Activated CD8-positive, alpha-beta memory T cell treated with anti-CD3 and anti-CD28 coated beads, Interleukin-2, amount 10 ng/mL, durations not matched to agents 7 days and 5 days (primary cell): Measurements from ENCODE around the gene COL1A2. TPM values are rescaled to one million over a fixed set of nuclear protein-coding genes. Genes with fewer than 3 reads are reported as not detected.

Experiments used
- ATAC-seq: fragments of 150-1000 bp; cut with Tn5 transposase; one replicate; pipeline ENCODE4 v1.10.0; 2021; ENCODE audit warnings: moderate library complexity
- CTCF ChIA-PET: fragments of 350-600 bp; sonication (Branson Sonifier 250); formaldehyde crosslinking; loops from one replicate; lab custom pipeline; 2021; ENCODE audit warnings: antibody characterized with exemption; lab: Charles Lee
- DNase-seq: peaks from one replicate; pipeline ENCODE4 v3.0.0-alpha.2; 2020
- H3K27ac Mint-ChIP-seq: one replicate; pipeline ENCODE4 v1.8.0; 2021; ENCODE audit warnings: mild to moderate bottlenecking, mixed read lengths
- H3K27me3 Mint-ChIP-seq: one replicate; pipeline ENCODE4 v1.8.0; 2021; ENCODE audit warnings: mixed read lengths
- H3K36me3 Mint-ChIP-seq: one replicate; pipeline ENCODE4 v1.8.0; 2021; ENCODE audit warnings: mild to moderate bottlenecking, mixed read lengths
- H3K4me1 Mint-ChIP-seq: one replicate; pipeline ENCODE4 v1.8.0; 2021; ENCODE audit warnings: mixed read lengths
- H3K4me3 Mint-ChIP-seq: one replicate; pipeline ENCODE4 v1.8.0; 2021; ENCODE audit warnings: mild to moderate bottlenecking, moderate library complexity, mixed read lengths
- H3K9me3 Mint-ChIP-seq: one replicate; pipeline ENCODE4 v1.8.0; 2022; ENCODE audit warnings: low read depth, mixed read lengths
- total RNA-seq, 2 experiments: library from RNA; stranded (reverse); gene quantifications; one replicate each; pipeline ENCODE4 v1.2.3, GENCODE V29; 2021

The COL1A2 gene
- total RNA-seq, 2 experiments from 2014 or later, result 0.50 to 1.6 TPM

DNA sequence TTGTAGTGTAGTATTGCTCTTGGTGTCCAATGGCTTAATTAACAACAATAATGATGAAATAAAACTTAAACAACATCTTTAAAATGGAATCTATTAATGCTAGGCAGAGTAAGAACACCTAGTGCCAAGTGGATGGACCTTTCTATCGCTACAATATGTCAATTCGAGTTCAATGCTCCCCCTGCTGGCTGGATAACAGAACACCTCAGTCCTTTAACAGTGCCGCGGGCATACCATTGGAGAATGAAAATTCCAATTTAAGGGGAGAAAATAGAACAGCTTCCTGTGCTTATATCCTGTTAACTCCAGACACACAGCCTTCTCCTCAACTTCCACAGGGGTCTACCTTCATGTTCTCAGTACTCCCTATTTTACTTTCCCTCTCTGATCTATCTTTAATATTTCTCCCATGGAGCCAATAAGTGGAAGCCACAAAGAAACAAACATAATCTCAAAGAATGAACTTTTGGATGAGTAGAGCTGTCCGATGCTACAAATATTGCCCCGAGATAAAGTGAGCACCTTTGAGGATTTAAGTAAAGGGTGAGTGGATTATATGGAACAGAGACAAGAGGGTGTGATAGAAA, 41.4 kb downstream of the COL1A2 start:
- CTCF ChIA-PET, result interaction anchor here (1.2 to 2.0 kb wide), 2 partner anchors 9 to 811 kb away, joined by 4 to 8 read pairs; no protein-coding TSS in a partner anchor
- no peaks in the 10 kb centered on the region for H3K36me3 Mint-ChIP-seq
- H3K27me3 Mint-ChIP-seq, result peaks cover 23% of the 10 kb centered on the region
- ATAC-seq, result peak; percentile 70
- peak; percentile 55 for DNase-seq
- no peaks in the 10 kb centered on the region for H3K9me3 Mint-ChIP-seq
- no peaks in the 10 kb centered on the region for H3K4me1 Mint-ChIP-seq
- no peak overlapping the region for H3K27ac Mint-ChIP-seq
- no peak overlapping the region for H3K4me3 Mint-ChIP-seq

- no peaks in the 10 kb centered on the region for H3K36me3 Mint-ChIP-seq
- no peak for ATAC-seq
- no peaks in the 10 kb centered on the region for H3K4me1 Mint-ChIP-seq
- CTCF ChIA-PET, result interaction anchor here (0.9 to 2.0 kb wide), 3 partner anchors 8 to 1040 kb away, joined by 3 to 8 read pairs (median 3); no protein-coding TSS in a partner anchor
- H3K27me3 Mint-ChIP-seq, result peaks cover 26% of the 10 kb centered on the region
- H3K4me3 Mint-ChIP-seq, result no peak overlapping the region
- no peak for DNase-seq
- no peak overlapping the region for H3K27ac Mint-ChIP-seq
- H3K9me3 Mint-ChIP-seq, result no peaks in the 10 kb centered on the region
Measured at GRCh38 chr7:94436700-94437099, 42.0 kb downstream of the COL1A2 start.

- CTCF ChIA-PET, result interaction anchor here (1.4 kb wide), 1 partner anchor 10 kb away, joined by 5 read pairs; no protein-coding TSS in a partner anchor
- ATAC-seq, result no peak
- Mint-ChIP-seq H3K36me3 (no peaks in the 10 kb centered on the region), H3K4me1 (no peaks in the 10 kb centered on the region), H3K27ac (no peak overlapping the region), H3K27me3 (peaks cover 33% of the 10 kb centered on the region), H3K9me3 (no peaks in the 10 kb centered on the region), H3K4me3 (no peak overlapping the region)
- DNase-seq, result no peak
Measured at GRCh38 chr7:94439893-94440381, 45.2 kb downstream of the COL1A2 start.

GRCh38 chr7:94440451-94441039, 45.9 kb downstream of the COL1A2 start:
- DNase-seq, result no peak
- no peak overlapping the region for H3K4me3 Mint-ChIP-seq

DNA sequence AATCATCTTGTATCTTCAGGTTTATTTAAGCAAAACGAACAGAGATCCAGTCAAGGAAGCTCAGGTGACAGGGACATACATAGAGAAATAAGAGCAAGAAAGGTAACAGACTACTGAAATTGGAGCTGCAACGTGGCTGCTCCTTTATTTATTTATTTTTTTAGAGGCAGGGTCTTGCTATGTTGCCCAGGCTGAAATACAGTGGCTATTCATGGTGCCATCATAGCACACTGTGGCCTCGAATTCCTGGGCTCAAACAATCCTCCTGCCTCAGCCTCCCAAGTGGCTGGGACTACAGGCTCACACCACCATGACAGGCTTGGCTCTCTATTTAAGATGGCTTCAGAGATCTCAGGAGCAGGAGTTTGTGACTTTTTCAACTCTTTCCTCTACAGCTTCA, 46.4 kb downstream of the COL1A2 start:
- H3K4me3 Mint-ChIP-seq, result no peak overlapping the region
- no peak for ATAC-seq
- CTCF ChIA-PET, result interaction anchor here (1.4 kb wide), 1 partner anchor 8 kb away, joined by 5 read pairs; no protein-coding TSS in a partner anchor

More at GRCh38 chr7:94440451-94441039, 45.9 kb downstream of the COL1A2 start:
- no peak for ATAC-seq
- Mint-ChIP-seq H3K27ac (no peak overlapping the region), H3K4me1 (no peaks in the 10 kb centered on the region), H3K9me3 (no peaks in the 10 kb centered on the region), H3K36me3 (no peaks in the 10 kb centered on the region), H3K27me3 (peaks cover 33% of the 10 kb centered on the region)
- CTCF ChIA-PET, result interaction anchor here (1.4 kb wide), 1 partner anchor 9 kb away, joined by 5 read pairs; no protein-coding TSS in a partner anchor

GRCh38 chr7:94442639-94443038, 47.9 kb downstream of the COL1A2 start:
- Mint-ChIP-seq H3K27me3 (peaks cover 32% of the 10 kb centered on the region), H3K4me3 (no peak overlapping the region), H3K27ac (no peak overlapping the region), H3K4me1 (no peaks in the 10 kb centered on the region), H3K9me3 (no peaks in the 10 kb centered on the region), H3K36me3 (no peaks in the 10 kb centered on the region)
- DNase-seq, result no peak
- no peak for ATAC-seq
- CTCF ChIA-PET, result interaction anchor here (1.0 to 1.5 kb wide), 3 partner anchors 8 to 9 kb away, joined by 3 to 4 read pairs (median 3); no protein-coding TSS in a partner anchor

More for the DNA sequence above, 46.4 kb downstream of the COL1A2 start:
- H3K4me1 Mint-ChIP-seq, result no peaks in the 10 kb centered on the region
- peaks cover 36% of the 10 kb centered on the region for H3K27me3 Mint-ChIP-seq
- no peak for DNase-seq
- H3K36me3 Mint-ChIP-seq, result no peaks in the 10 kb centered on the region
- H3K9me3 Mint-ChIP-seq, result no peaks in the 10 kb centered on the region
- H3K27ac Mint-ChIP-seq, result no peak overlapping the region

- H3K4me3 Mint-ChIP-seq, result no peak overlapping the region
- H3K27me3 Mint-ChIP-seq, result peaks cover 24% of the 10 kb centered on the region
- no peaks in the 10 kb centered on the region for H3K36me3 Mint-ChIP-seq
- H3K27ac Mint-ChIP-seq, result no peak overlapping the region
- CTCF ChIA-PET, result interaction anchor here (1.8 kb wide), 1 partner anchor 9 kb away, joined by 8 read pairs; no protein-coding TSS in a partner anchor
- DNase-seq (no peak), ATAC-seq (no peak)
- H3K9me3 Mint-ChIP-seq, result no peaks in the 10 kb centered on the region
- no peaks in the 10 kb centered on the region for H3K4me1 Mint-ChIP-seq
Measured at GRCh38 chr7:94444813-94445212, 50.1 kb downstream of the COL1A2 start.

DNA sequence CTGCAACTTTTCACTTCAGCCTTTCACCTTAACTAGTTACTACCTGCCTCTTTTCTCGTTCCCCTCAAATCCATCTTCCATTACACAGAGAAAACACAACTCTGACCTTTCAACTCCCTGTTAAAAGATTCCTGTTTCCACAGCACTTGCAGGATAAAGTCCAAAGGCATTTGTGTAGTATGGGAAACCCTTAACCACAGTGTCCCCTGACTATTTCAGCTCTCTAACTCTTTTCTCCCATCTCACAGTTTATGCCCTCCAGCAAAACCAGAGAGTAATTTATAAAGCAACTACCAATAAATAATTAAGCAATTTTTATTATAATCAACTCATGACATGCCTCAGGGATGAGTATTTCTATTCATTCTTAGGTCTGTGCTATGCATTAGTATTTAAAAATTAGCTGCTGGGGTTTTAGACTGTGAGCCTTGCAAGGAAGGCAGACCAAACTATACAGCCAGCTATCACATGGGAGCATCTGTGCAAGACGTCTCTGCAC, 51.0 kb downstream of the COL1A2 start:
- Mint-ChIP-seq H3K9me3 (no peaks in the 10 kb centered on the region), H3K27ac (no peak overlapping the region), H3K4me3 (no peak overlapping the region), H3K27me3 (peaks cover 25% of the 10 kb centered on the region), H3K4me1 (no peaks in the 10 kb centered on the region), H3K36me3 (no peaks in the 10 kb centered on the region)
- DNase-seq, result no peak
- CTCF ChIA-PET, result interaction anchor here (1.8 kb wide), 1 partner anchor 10 kb away, joined by 8 read pairs; no protein-coding TSS in a partner anchor
- ATAC-seq, result no peak

DNA sequence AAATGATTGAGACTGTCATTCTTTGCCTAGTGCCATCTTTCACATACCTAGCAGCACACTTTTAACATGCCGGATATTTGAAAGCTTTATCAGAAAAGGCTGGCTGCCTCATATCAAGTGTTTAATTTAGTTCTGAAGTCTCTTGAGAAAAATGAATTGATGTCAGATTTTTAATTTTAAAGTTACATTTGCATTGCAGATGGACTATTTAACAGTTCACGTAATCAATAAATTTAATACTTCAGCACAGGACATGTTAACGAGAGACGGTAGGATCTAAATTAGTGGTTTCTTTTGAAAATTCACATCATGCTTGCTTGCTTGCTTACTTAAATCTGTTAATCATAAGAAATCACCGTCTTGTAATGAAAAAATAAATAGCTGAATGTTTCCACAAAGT, 51.6 kb downstream of the COL1A2 start:
- Mint-ChIP-seq H3K36me3 (no peaks in the 10 kb centered on the region), H3K4me3 (no peak overlapping the region), H3K4me1 (no peaks in the 10 kb centered on the region), H3K27ac (no peak overlapping the region), H3K9me3 (no peaks in the 10 kb centered on the region), H3K27me3 (peaks cover 28% of the 10 kb centered on the region)
- ATAC-seq, result no peak
- no peak for DNase-seq
- CTCF ChIA-PET, result no interaction called here

GRCh38 chr7:94449151-94449725, 54.5 kb downstream of the COL1A2 start:
- ATAC-seq (no peak), DNase-seq (no peak)
- Mint-ChIP-seq H3K27me3 (peaks cover 29% of the 10 kb centered on the region), H3K27ac (no peak overlapping the region), H3K9me3 (no peaks in the 10 kb centered on the region), H3K4me3 (no peak overlapping the region), H3K4me1 (no peaks in the 10 kb centered on the region), H3K36me3 (no peaks in the 10 kb centered on the region)
- CTCF ChIA-PET, result interaction anchor here (0.7 to 4.0 kb wide), 9 partner anchors 9 to 1238 kb away, joined by 3 to 19 read pairs (median 4); partner anchors contain the start of gene SGCE

- DNase-seq (no peak), ATAC-seq (no peak)
- peaks cover 24% of the 10 kb centered on the region for H3K27me3 Mint-ChIP-seq
- no peaks in the 10 kb centered on the region for H3K4me1 Mint-ChIP-seq
- no peak overlapping the region for H3K4me3 Mint-ChIP-seq
- H3K36me3 Mint-ChIP-seq, result no peaks in the 10 kb centered on the region
- no peaks in the 10 kb centered on the region for H3K9me3 Mint-ChIP-seq
- no peak overlapping the region for H3K27ac Mint-ChIP-seq
- CTCF ChIA-PET, result interaction anchor here (1.0 to 4.0 kb wide), 6 partner anchors 10 to 1237 kb away, joined by 3 to 19 read pairs (median 6); partner anchors contain the start of gene SGCE
Measured at GRCh38 chr7:94450044-94450697, 55.5 kb downstream of the COL1A2 start.

- Mint-ChIP-seq H3K27me3 (peaks cover 15% of the 10 kb centered on the region), H3K9me3 (no peaks in the 10 kb centered on the region), H3K4me1 (no peaks in the 10 kb centered on the region), H3K36me3 (no peaks in the 10 kb centered on the region), H3K4me3 (no peak overlapping the region), H3K27ac (no peak overlapping the region)
- CTCF ChIA-PET, result interaction anchor here (0.7 to 4.0 kb wide), 3 partner anchors 9 to 1025 kb away, joined by 3 to 19 read pairs (median 15); partner anchors contain the start of gene SGCE
- DNase-seq, result no peak
- ATAC-seq, result no peak
Measured at GRCh38 chr7:94451187-94451586, 56.5 kb downstream of the COL1A2 start.

DNA sequence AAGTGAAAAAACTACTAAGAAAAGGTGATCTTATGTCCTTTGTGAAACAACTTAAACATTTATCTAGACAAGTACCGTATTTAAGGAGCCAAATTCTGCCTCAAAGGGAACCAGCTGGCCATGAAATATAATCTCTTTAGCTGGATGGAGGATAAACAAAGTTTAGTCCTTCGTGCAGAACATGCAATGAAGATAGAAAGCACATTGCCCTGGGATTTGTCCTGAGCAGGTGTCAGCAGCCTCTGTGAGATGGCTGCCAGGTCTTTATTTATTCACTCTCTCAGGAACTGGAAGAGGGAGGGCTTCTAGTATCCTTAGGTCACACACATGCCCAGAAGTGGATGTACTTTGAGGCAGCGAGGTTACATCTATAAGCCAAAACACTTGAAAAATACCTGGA, 57.5 kb downstream of the COL1A2 start:
- CTCF ChIA-PET, result no interaction called here
- H3K27ac Mint-ChIP-seq, result no peak overlapping the region
- H3K9me3 Mint-ChIP-seq, result no peaks in the 10 kb centered on the region
- no peaks in the 10 kb centered on the region for H3K36me3 Mint-ChIP-seq
- DNase-seq, result no peak
- no peak for ATAC-seq
- no peak overlapping the region for H3K4me3 Mint-ChIP-seq
- peaks cover 2% of the 10 kb centered on the region for H3K4me1 Mint-ChIP-seq
- peaks cover 13% of the 10 kb centered on the region for H3K27me3 Mint-ChIP-seq
